ENCODE data around the gene AKAP13.

- TF ChIP-seq, protein P1, sequence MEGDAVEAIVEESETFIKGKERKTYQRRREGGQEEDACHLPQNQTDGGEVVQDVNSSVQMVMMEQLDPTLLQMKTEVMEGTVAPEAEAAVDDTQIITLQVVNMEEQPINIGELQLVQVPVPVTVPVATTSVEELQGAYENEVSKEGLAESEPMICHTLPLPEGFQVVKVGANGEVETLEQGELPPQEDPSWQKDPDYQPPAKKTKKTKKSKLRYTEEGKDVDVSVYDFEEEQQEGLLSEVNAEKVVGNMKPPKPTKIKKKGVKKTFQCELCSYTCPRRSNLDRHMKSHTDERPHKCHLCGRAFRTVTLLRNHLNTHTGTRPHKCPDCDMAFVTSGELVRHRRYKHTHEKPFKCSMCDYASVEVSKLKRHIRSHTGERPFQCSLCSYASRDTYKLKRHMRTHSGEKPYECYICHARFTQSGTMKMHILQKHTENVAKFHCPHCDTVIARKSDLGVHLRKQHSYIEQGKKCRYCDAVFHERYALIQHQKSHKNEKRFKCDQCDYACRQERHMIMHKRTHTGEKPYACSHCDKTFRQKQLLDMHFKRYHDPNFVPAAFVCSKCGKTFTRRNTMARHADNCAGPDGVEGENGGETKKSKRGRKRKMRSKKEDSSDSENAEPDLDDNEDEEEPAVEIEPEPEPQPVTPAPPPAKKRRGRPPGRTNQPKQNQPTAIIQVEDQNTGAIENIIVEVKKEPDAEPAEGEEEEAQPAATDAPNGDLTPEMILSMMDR (IDR thresholded peaks at IDR 0.05; ENCODE audit: insufficient read depth, low read length, poor library complexity, severe bottlenecking): no peak
- no peak for TF ChIP-seq EZH2phosphoT487 (conservative IDR thresholded peaks at IDR 0.05; ENCODE audit: low read length)
Measured at GRCh38 chr15:85722374-85723152, 342.2 kb downstream of the AKAP13 start.

Measured in SU-DHL-6 (cell line).